H1 (cell line): ENCODE measurements around the gene SCIMP. TPM values are rescaled to one million over a fixed set of nuclear protein-coding genes. Genes with fewer than 3 reads are reported as not detected.

ENCODE experiments used
- CTCF ChIA-PET: fragments of 300-600 bp; sonication (Branson Sonifier 250); formaldehyde crosslinking; loops from one replicate; lab custom pipeline; 2021; ENCODE audit not compliant: partially characterized antibody; lab: Charles Lee
- POLR2A ChIA-PET: fragments of 300-600 bp; sonication (Branson Sonifier 250); formaldehyde crosslinking; loops from one replicate; lab custom pipeline; 2021; ENCODE audit warnings: inconsistent platforms; ENCODE audit not compliant: partially characterized antibody; lab: Charles Lee
- DNase-seq, 2 experiments: peaks; one replicate each; pipeline versions ENCODE4 v3.0.0 to v3.0.0-alpha.2; 2010 to 2022; ENCODE audit warnings: low spot score in 2 of 2, low read depth in 1 of 2, mixed read lengths in 1 of 2
- FAIRE-seq: peaks from 2 replicates; lab custom pipeline; 2011; peaks lifted over from hg19 to GRCh38; lab: Jason Lieb, UNC
- H2AFZ ChIP-seq: 2 replicates; pipeline ENCODE4 v1.8.1; 2012; ENCODE audit warnings: low read length, inconsistent platforms
- H2AK5ac ChIP-seq: 2 replicates; pipeline ENCODE4 v1.6.1; 2013; ENCODE audit warnings: low read depth, low read length
- H2BK120ac ChIP-seq: replicated peaks from 2 replicates; pipeline ENCODE3; 2013; ENCODE audit warnings: low read depth, low read length, inconsistent platforms
- H2BK12ac ChIP-seq: 2 replicates; pipeline ENCODE4 v1.6.1; 2013; ENCODE audit warnings: low read depth, low read length
- H2BK15ac ChIP-seq: 2 replicates; pipeline ENCODE4 v1.6.1; 2013; ENCODE audit warnings: low read length
- H2BK20ac ChIP-seq: 2 replicates; pipeline ENCODE4 v1.6.1; 2013; ENCODE audit warnings: low read length
- H2BK5ac ChIP-seq: 2 replicates; pipeline ENCODE4 v1.6.1; 2013; ENCODE audit warnings: low read depth, low read length
- H3K14ac ChIP-seq: 2 replicates; pipeline ENCODE4 v1.6.1; 2013; ENCODE audit warnings: inconsistent platforms; ENCODE audit not compliant: insufficient read length
- H3K18ac ChIP-seq: 2 replicates; pipeline ENCODE4 v1.6.1; 2013; ENCODE audit warnings: low read length; ENCODE audit errors: extremely low read depth
- H3K23ac ChIP-seq: 2 replicates; pipeline ENCODE4 v1.6.1; 2013; ENCODE audit warnings: inconsistent platforms; ENCODE audit not compliant: insufficient read length
- H3K23me2 ChIP-seq: 2 replicates; pipeline ENCODE4 v1.6.1; 2013; ENCODE audit warnings: low read depth, low read length
- H3K27ac ChIP-seq: 2 replicates; pipeline ENCODE4 v1.6.1; 2011; ENCODE audit warnings: low read depth, low read length, inconsistent platforms
- H3K27me3 ChIP-seq, 4 experiments: replicated peaks in 1 of 4; 1 replicate in 1 of 4; 2 replicates in 3 of 4; pipeline versions ENCODE4 v1.6.1 to v1.8.1; 2011 to 2013; ENCODE audit warnings: low read length in 3 of 4, mild to moderate bottlenecking in 3 of 4, inconsistent platforms in 2 of 4, mixed read lengths in 2 of 4, moderate library complexity in 1 of 4; ENCODE audit not compliant: control insufficient read depth in 3 of 4, insufficient read depth in 3 of 4; ENCODE audit errors: extremely low read depth in 1 of 4
- H3K36me3 ChIP-seq, 4 experiments: 2 replicates each; pipeline versions ENCODE4 v1.6.1 to v1.8.1; 2011 to 2013; ENCODE audit warnings: mild to moderate bottlenecking in 4 of 4, low read length in 3 of 4, moderate library complexity in 2 of 4, control low read depth in 1 of 4, inconsistent platforms in 1 of 4; ENCODE audit not compliant: insufficient read depth in 4 of 4, control insufficient read depth in 2 of 4
- H3K4ac ChIP-seq: replicated peaks from 2 replicates; pipeline ENCODE3; 2013; ENCODE audit warnings: low read length, low read depth, mixed read lengths, inconsistent platforms; ENCODE audit not compliant: insufficient read length
- H3K4me1 ChIP-seq, 4 experiments: replicated peaks in 1 of 4; 1 replicate in 1 of 4; 2 replicates in 3 of 4; pipeline versions ENCODE4 v1.6.1 to v1.8.1; 2011 to 2013; ENCODE audit warnings: low read length in 3 of 4, inconsistent platforms in 2 of 4, mixed read lengths in 1 of 4; ENCODE audit not compliant: insufficient read depth in 4 of 4, control insufficient read depth in 3 of 4
- H3K4me2 ChIP-seq, 2 experiments: 2 replicates each; pipeline versions ENCODE4 v1.6.1 to v1.8.1; 2011 to 2013; ENCODE audit warnings: low read depth in 2 of 2, low read length in 2 of 2, control low read depth in 1 of 2, inconsistent platforms in 1 of 2, mild to moderate bottlenecking in 1 of 2; ENCODE audit not compliant: insufficient read depth in 1 of 2
- H3K4me3 ChIP-seq, 4 experiments: fragments of 200-600, 300-600 bp in 1 of 4; sonication (generic), shearing (Covaris generic), sonication (Bioruptor Twin) in 1 of 4; 2 replicates each; pipeline versions ENCODE4 v1.5.1 to v1.8.1; 2011 to 2016; ENCODE audit warnings: low read length in 4 of 4, low read depth in 3 of 4, control low read depth in 2 of 4, inconsistent platforms in 2 of 4, mild to moderate bottlenecking in 2 of 4, mixed read lengths in 1 of 4, moderate library complexity in 1 of 4; ENCODE audit not compliant: insufficient read depth in 2 of 4; ENCODE audit errors: extremely low read depth in 1 of 4
- H3K56ac ChIP-seq: replicated peaks from 2 replicates; pipeline ENCODE3; 2013; ENCODE audit warnings: low read depth, mild to moderate bottlenecking, mixed read lengths, low read length, inconsistent platforms; ENCODE audit not compliant: insufficient read length
- H3K79me1 ChIP-seq: 2 replicates; pipeline ENCODE4 v1.6.1; 2013; ENCODE audit warnings: low read depth, low read length, control low read depth
- H3K79me2 ChIP-seq, 2 experiments: 2 replicates each; pipeline versions ENCODE4 v1.6.1 to v1.8.1; 2012 to 2013; ENCODE audit warnings: low read length in 2 of 2, mild to moderate bottlenecking in 2 of 2, inconsistent platforms in 1 of 2; ENCODE audit not compliant: insufficient read depth in 2 of 2, control insufficient read depth in 1 of 2
- H3K9ac ChIP-seq, 4 experiments: replicated peaks in 1 of 4; 1 replicate in 1 of 4; 2 replicates in 3 of 4; pipeline versions ENCODE4 v1.6.1 to v1.8.1; 2011 to 2013; ENCODE audit warnings: low read depth in 3 of 4, low read length in 3 of 4, control low read depth in 2 of 4, mild to moderate bottlenecking in 2 of 4, moderate library complexity in 2 of 4, inconsistent platforms in 1 of 4; ENCODE audit errors: extremely low read depth in 1 of 4
- H3K9me3 ChIP-seq, 2 experiments: 2 replicates each; pipeline versions ENCODE4 v1.6.1 to v1.8.1; 2012 to 2013; ENCODE audit warnings: mild to moderate bottlenecking in 2 of 2, moderate library complexity in 2 of 2, control low read depth in 1 of 2, inconsistent platforms in 1 of 2, low read depth in 1 of 2, low read length in 1 of 2, mixed read lengths in 1 of 2; ENCODE audit not compliant: insufficient read depth in 2 of 2
- H4K20me1 ChIP-seq, 2 experiments: replicated peaks in 1 of 2; 2 replicates each; pipeline versions ENCODE3 to v1.8.1; 2011 to 2013; ENCODE audit warnings: inconsistent platforms in 2 of 2, low read length in 2 of 2, mild to moderate bottlenecking in 1 of 2; ENCODE audit not compliant: insufficient read depth in 2 of 2, control insufficient read depth in 1 of 2
- H4K5ac ChIP-seq: 2 replicates; pipeline ENCODE4 v1.6.1; 2013; ENCODE audit warnings: low read length, low read depth, mixed read lengths, inconsistent platforms; ENCODE audit not compliant: insufficient read length
- H4K8ac ChIP-seq: 2 replicates; pipeline ENCODE4 v1.8.0; 2013; ENCODE audit warnings: mild to moderate bottlenecking, moderate library complexity, low read length, inconsistent platforms; ENCODE audit not compliant: insufficient read depth; ENCODE audit errors: extremely low read depth
- H4K91ac ChIP-seq: replicated peaks from 2 replicates; pipeline ENCODE3; 2013; ENCODE audit warnings: low read length, mixed read lengths, inconsistent platforms; ENCODE audit not compliant: insufficient read length
- ASH2L ChIP-seq: fragments of 200-600, 300-600 bp; sonication (generic); IDR thresholded peaks from one replicate; pipeline ENCODE4 v1.7.1; 2017; ENCODE audit warnings: low read length
- JUN ChIP-seq: IDR thresholded peaks from 2 replicates; pipeline ENCODE4 v1.6.1; 2011; ENCODE audit warnings: low read depth, mild to moderate bottlenecking, improper control_type of control experiment, low read length
- KDM5A ChIP-seq: fragments of 200-600 bp; IDR thresholded peaks from 2 replicates; pipeline ENCODE4 v1.7.1; 2012; ENCODE audit warnings: mild to moderate bottlenecking, low read length, inconsistent platforms, mixed read lengths
- NRF1 ChIP-seq: IDR thresholded peaks from 2 replicates; pipeline ENCODE4 v1.6.1; 2011; ENCODE audit warnings: mild to moderate bottlenecking, low read depth, low read length, improper control_type of control experiment
- RFX5 ChIP-seq: IDR thresholded peaks from 2 replicates; pipeline ENCODE4 v1.6.1; 2011; ENCODE audit warnings: low read depth, low read length, improper control_type of control experiment, borderline replicate concordance
- RNF2 ChIP-seq: fragments of 200-900, 300-1000 bp; sonication (generic); IDR thresholded peaks from 2 replicates; pipeline ENCODE4 v1.7.1; 2016; ENCODE audit warnings: borderline replicate concordance, low read depth, mild to moderate bottlenecking, antibody characterized with exemption, low read length; ENCODE audit not compliant: poor library complexity, severe bottlenecking; ENCODE audit errors: missing control alignments
- YY1 ChIP-seq: IDR thresholded peaks from 2 replicates; pipeline ENCODE4 v1.6.1; 2011; ENCODE audit warnings: low read depth, mild to moderate bottlenecking, low read length
- WGBS, 2 experiments: shearing (Covaris generic) in 1 of 2; methylation state at CpG; one replicate each; pipeline versions ENCODE4 v1.1.6 to v1.1.7; 2013 to 2015; ENCODE audit warnings: low lambda C conversion rate in 2 of 2, mixed read lengths in 2 of 2, inconsistent platforms in 1 of 2, low coverage in 1 of 2, missing lambda C conversion rate in 1 of 2; ENCODE audit not compliant: insufficient replicate concordance in 2 of 2, insufficient coverage in 1 of 2, insufficient read length in 1 of 2; ENCODE audit errors: extremely low coverage in 1 of 2, missing lambda C conversion rate in 1 of 2; 5-methylcytosine and 5-hydroxymethylcytosine counted together
- polyA plus RNA-seq, 7 experiments: library from polyadenylated mRNA; depleted of rRNA in 3 of 7; stranded (reverse) in 5 of 7; unstranded in 2 of 7; fragments of >200 nt in 5 of 7; fragments of 200-250 nt in 2 of 7; gene quantifications; 1 replicate in 5 of 7; 2 replicates in 1 of 7; 4 replicates in 1 of 7; pipeline versions ENCODE4 v1.2.1 to v1.2.3, GENCODE V29; 2011 to 2013; ENCODE audit warnings: missing spikeins in 2 of 7, mixed read lengths in 2 of 7
- total RNA-seq: library from RNA; stranded (reverse); fragmentation: NEBNext Ultra II Directional; extraction: Animal tissue kit (Norgen Biotek cat#: 25700); gene quantifications from 2 replicates; pipeline ENCODE4 v1.2.1, GENCODE V29; 2021

SCIMP gene
- total and polyA plus RNA-seq, 2 of the 8 experiments (the other 6 are each of a cell fraction or from before 2014, with no cell fraction given), result not detected

- H3K4me2 ChIP-seq, result no peak overlapping the region
- H3K36me3 ChIP-seq, result no peaks in the 10 kb centered on the region
- no peak overlapping the region for H2BK15ac ChIP-seq
- H3K79me2 ChIP-seq, result no peaks in the 10 kb centered on the region
- no peak overlapping the region for H2AFZ ChIP-seq
- no peak for TF ChIP-seq JUN
- no peak for TF ChIP-seq YY1
- no peak for TF ChIP-seq NRF1
- no peak for TF ChIP-seq KDM5A
- TF ChIP-seq RFX5, result no peak
- no peak for TF ChIP-seq ASH2L
- TF ChIP-seq RNF2, result no peak
- 91% methylated on average over 5 of the region's 5 CpGs; no CpG with 5 or more reads in 1 of the 2 experiments for WGBS, 2 experiments
- no peak overlapping the region for H4K5ac ChIP-seq
- H2AK5ac ChIP-seq, result no peak overlapping the region
- no peaks in the 10 kb centered on the region for H3K23me2 ChIP-seq
- H3K18ac ChIP-seq, result no peak overlapping the region
- DNase-seq, result no peak
- H2BK20ac ChIP-seq, result no peak overlapping the region
- no peaks in the 10 kb centered on the region for H3K4me1 ChIP-seq
- ChIA-PET POLR2A (no interaction called here), CTCF (no interaction called here)
- H3K56ac ChIP-seq, result no peak overlapping the region
- H3K23ac ChIP-seq, result no peak overlapping the region
- no peaks in the 10 kb centered on the region for H3K9me3 ChIP-seq
- no peak overlapping the region for H3K9ac ChIP-seq
- H4K91ac ChIP-seq, result no peak overlapping the region
- H2BK12ac ChIP-seq, result no peak overlapping the region
- no peak overlapping the region for H2BK5ac ChIP-seq
- no peak overlapping the region for H3K4me3 ChIP-seq
- no peak overlapping the region for H3K27ac ChIP-seq
- H3K4ac ChIP-seq, result no peak overlapping the region
- FAIRE-seq, result no peak
- H2BK120ac ChIP-seq, result no peak overlapping the region
- H3K27me3 ChIP-seq, result no peaks in the 10 kb centered on the region
- no peak overlapping the region for H3K14ac ChIP-seq
- no peaks in the 10 kb centered on the region for H4K20me1 ChIP-seq
- H4K8ac ChIP-seq, result no peak overlapping the region
- no peaks in the 10 kb centered on the region for H3K79me1 ChIP-seq
Measured at GRCh38 chr17:5220074-5220473, 14.6 kb downstream of the SCIMP start.
